ENCODE data around the gene MSGN1.

GRCh38 chr2:17821080-17821479 lies 4.8 kb downstream of the MSGN1 start:
- TF ChIP-seq CTCF (conservative IDR thresholded peaks at IDR 0.05) (no peak), EZH2 (IDR thresholded peaks at IDR 0.05; ENCODE audit: low read depth) (no peak)

All from PC-9 (cell line).